Keratinocyte (primary cell): ENCODE data around the gene ALDH7A1.

Experiments
- EZH2 ChIP-seq: IDR thresholded peaks from one replicate; pipeline ENCODE4 v1.6.1; 2012; ENCODE audit warnings: inconsistent platforms, mild to moderate bottlenecking, low read length, moderate library complexity
- TF ChIP-seq, protein P1 (sequence below), 3 experiments: IDR thresholded peaks in 1 of 3; conservative IDR thresholded peaks in 1 of 3; optimal IDR thresholded peaks in 1 of 3; 2 replicates in 2 of 3; 3 replicates in 1 of 3; pipeline versions ENCODE3 to v1.5.1; 2011; ENCODE audit warnings: low read length in 3 of 3, mild to moderate bottlenecking in 3 of 3, moderate library complexity in 2 of 3, control low read depth in 1 of 3, inconsistent platforms in 1 of 3; ENCODE audit not compliant: insufficient read depth in 2 of 3; ENCODE audit errors: extremely low read depth in 1 of 3

GRCh38 chr5:126506079-126506478, 88.9 kb downstream of the ALDH7A1 start:
- TF ChIP-seq, protein P1, sequence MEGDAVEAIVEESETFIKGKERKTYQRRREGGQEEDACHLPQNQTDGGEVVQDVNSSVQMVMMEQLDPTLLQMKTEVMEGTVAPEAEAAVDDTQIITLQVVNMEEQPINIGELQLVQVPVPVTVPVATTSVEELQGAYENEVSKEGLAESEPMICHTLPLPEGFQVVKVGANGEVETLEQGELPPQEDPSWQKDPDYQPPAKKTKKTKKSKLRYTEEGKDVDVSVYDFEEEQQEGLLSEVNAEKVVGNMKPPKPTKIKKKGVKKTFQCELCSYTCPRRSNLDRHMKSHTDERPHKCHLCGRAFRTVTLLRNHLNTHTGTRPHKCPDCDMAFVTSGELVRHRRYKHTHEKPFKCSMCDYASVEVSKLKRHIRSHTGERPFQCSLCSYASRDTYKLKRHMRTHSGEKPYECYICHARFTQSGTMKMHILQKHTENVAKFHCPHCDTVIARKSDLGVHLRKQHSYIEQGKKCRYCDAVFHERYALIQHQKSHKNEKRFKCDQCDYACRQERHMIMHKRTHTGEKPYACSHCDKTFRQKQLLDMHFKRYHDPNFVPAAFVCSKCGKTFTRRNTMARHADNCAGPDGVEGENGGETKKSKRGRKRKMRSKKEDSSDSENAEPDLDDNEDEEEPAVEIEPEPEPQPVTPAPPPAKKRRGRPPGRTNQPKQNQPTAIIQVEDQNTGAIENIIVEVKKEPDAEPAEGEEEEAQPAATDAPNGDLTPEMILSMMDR (optimal IDR thresholded peaks at IDR 0.05 in 1 of 3, IDR thresholded peaks at IDR 0.05 in 1 of 3, conservative IDR thresholded peaks at IDR 0.05 in 1 of 3; ENCODE audit: extremely low read depth in 1 of 3, insufficient read depth in 2 of 3, low read length in 3 of 3): no peak
- TF ChIP-seq EZH2: no peak
